Right lobe of liver (tissue), 4 donors: ENCODE measurements around the gene RMP24.

ENCODE experiments used
- POLR2A ChIP-seq: fragments of 450-650 bp; IDR thresholded peaks from one replicate; pipeline ENCODE4 v1.6.1; 2017; ENCODE audit warnings: antibody characterized with exemption, mild to moderate bottlenecking
- TF ChIP-seq, protein P1 (sequence below), 4 donors: fragments of 200-600 bp in 3 of 4; fragments of 450-650 bp in 1 of 4; IDR thresholded peaks; one replicate each; pipeline versions ENCODE4 v1.5.1 to v1.8.0; 2016 to 2022; ENCODE audit warnings: antibody characterized with exemption in 4 of 4, mild to moderate bottlenecking in 2 of 4
- donor health status: DM: no; HTN: no; CAD: no.
- donor health status: DM: no; HTN: no; CAD: no.
- donor health status: DM: no; HTN: yes; CAD: no.

DNA sequence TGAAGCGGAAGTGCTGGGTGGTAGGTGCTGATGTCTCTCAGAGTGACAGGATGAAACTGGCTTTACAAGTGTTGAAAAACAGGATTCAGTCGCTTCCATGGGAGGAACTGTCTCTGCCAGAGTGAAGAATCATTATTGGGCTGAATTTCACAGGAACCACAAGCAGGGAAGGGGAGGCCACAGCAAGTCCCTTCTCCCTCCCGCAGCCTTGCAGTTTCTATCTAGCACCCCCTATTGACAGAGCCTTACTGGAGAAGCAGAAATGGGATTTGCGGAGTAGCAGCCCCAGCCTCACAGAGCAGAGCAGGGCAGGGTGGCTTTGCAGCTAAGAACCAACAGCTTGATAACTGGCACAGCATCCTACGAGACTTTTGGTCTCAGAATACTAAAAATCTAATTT is 33.3 kb upstream of the RMP24 start:
- TF ChIP-seq, protein P1, sequence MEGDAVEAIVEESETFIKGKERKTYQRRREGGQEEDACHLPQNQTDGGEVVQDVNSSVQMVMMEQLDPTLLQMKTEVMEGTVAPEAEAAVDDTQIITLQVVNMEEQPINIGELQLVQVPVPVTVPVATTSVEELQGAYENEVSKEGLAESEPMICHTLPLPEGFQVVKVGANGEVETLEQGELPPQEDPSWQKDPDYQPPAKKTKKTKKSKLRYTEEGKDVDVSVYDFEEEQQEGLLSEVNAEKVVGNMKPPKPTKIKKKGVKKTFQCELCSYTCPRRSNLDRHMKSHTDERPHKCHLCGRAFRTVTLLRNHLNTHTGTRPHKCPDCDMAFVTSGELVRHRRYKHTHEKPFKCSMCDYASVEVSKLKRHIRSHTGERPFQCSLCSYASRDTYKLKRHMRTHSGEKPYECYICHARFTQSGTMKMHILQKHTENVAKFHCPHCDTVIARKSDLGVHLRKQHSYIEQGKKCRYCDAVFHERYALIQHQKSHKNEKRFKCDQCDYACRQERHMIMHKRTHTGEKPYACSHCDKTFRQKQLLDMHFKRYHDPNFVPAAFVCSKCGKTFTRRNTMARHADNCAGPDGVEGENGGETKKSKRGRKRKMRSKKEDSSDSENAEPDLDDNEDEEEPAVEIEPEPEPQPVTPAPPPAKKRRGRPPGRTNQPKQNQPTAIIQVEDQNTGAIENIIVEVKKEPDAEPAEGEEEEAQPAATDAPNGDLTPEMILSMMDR (IDR thresholded peaks at IDR 0.05) = peak in 1 of 4 donors; percentile 14
- TF ChIP-seq POLR2A = no peak
